ENCODE results near the gene TOMM70.

TOMM70 gene

GRCh38 chr3:100437721-100438622 lies 37.1 kb upstream of the TOMM70 start:
- DNase-seq (ENCODE audit: low read depth, low spot score) = no peak
- in situ Hi-C loops (cut with HindIII; ENCODE audit: low sequenced_read_pairs) = no loop called here
- H3K4me3 ChIP-seq (ENCODE audit: low read depth, low read length) = no peak overlapping the region
- TF ChIP-seq CTCF (IDR thresholded peaks at IDR 0.05; ENCODE audit: low read depth, low read length) = no peak

- no peak for DNase-seq (ENCODE audit: low read depth, low spot score)
- H3K4me3 ChIP-seq (ENCODE audit: low read depth, low read length) = no peak overlapping the region
- TF ChIP-seq CTCF (IDR thresholded peaks at IDR 0.05; ENCODE audit: low read depth, low read length) = no peak
- in situ Hi-C loops (cut with HindIII; ENCODE audit: low sequenced_read_pairs) = no loop called here
Observed at GRCh38 chr3:100436951-100437350, 36.1 kb upstream of the TOMM70 start.

GRCh38 chr3:100429187-100429716 lies 28.4 kb upstream of the TOMM70 start:
- no peak for DNase-seq (ENCODE audit: low read depth, low spot score)
- no peak for TF ChIP-seq CTCF (IDR thresholded peaks at IDR 0.05; ENCODE audit: low read depth, low read length)
- no peak overlapping the region for H3K4me3 ChIP-seq (ENCODE audit: low read depth, low read length)
- in situ Hi-C loops (cut with HindIII; ENCODE audit: low sequenced_read_pairs) = no loop called here

- H3K4me3 ChIP-seq (ENCODE audit: low read depth, low read length) = no peak overlapping the region
- in situ Hi-C loops (cut with HindIII; ENCODE audit: low sequenced_read_pairs) = no loop called here
- no peak for TF ChIP-seq CTCF (IDR thresholded peaks at IDR 0.05; ENCODE audit: low read depth, low read length)
- DNase-seq (ENCODE audit: low read depth, low spot score) = no peak
Observed at GRCh38 chr3:100427699-100428098, 26.8 kb upstream of the TOMM70 start.

GRCh38 chr3:100426067-100426682 lies 25.3 kb upstream of the TOMM70 start:
- TF ChIP-seq CTCF (IDR thresholded peaks at IDR 0.05; ENCODE audit: low read depth, low read length) = no peak
- in situ Hi-C loops (cut with HindIII; ENCODE audit: low sequenced_read_pairs) = no loop called here
- no peak for DNase-seq (ENCODE audit: low read depth, low spot score)
- H3K4me3 ChIP-seq (ENCODE audit: low read depth, low read length) = no peak overlapping the region

GRCh38 chr3:100425316-100425715 lies 24.4 kb upstream of the TOMM70 start:
- no peak for DNase-seq (ENCODE audit: low read depth, low spot score)
- in situ Hi-C loops (cut with HindIII; ENCODE audit: low sequenced_read_pairs) = no loop called here
- no peak for TF ChIP-seq CTCF (IDR thresholded peaks at IDR 0.05; ENCODE audit: low read depth, low read length)
- H3K4me3 ChIP-seq (ENCODE audit: low read depth, low read length) = no peak overlapping the region
